CD4-positive, alpha-beta T cell treated with Interleukin-17A for 1 hour (primary cell): ENCODE results near the gene CANT1.
A peak's percentile ranks its signal among the peaks of the same experiment; 100 is the strongest.

Experiments
- DNase-seq: peaks from one replicate; pipeline ENCODE4 v3.0.0-alpha.2; 2020

CANT1 gene

DNA sequence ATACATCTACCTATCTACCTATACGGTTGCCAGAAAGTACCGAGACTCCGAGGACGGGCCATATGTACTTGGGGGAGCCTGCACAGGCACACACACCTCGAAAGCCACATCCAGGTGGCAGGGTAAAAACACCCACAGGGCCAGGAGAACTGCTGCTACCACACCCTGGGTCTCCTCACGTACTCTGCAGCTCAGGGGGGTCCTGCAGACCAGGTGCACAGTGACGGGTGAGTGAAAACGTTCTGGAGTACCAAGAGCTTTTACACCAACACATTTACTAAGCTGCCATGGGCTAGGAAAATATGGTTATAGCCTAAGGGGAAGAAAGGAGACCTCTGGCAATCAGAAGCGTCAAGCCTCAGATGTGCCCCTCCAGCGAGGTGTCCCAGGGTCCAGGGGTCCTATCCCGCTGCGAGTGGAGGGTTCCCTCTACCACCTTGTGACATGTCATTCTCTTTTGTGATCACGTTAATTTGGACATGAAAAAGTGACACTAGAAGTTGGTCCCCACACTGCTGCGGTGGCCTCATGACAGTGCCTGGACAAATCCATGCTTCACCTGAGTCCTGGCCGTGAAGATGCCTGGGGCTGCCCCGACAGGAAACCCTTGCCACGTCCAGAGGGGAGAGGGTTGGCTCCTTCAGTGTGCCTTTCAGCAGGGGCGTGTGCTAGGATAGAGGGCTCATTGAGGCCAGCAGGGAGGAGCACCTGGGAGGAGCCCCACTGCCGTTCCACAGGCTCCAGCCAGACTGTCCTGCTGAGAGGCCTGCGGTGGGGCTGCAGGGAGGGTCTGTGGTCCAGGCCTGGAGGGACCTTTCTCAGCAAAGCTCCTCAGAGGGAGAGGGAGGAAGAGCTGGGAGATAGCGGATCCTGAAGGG lies 1.8 kb downstream of the CANT1 start:
- no peak for DNase-seq

DNA sequence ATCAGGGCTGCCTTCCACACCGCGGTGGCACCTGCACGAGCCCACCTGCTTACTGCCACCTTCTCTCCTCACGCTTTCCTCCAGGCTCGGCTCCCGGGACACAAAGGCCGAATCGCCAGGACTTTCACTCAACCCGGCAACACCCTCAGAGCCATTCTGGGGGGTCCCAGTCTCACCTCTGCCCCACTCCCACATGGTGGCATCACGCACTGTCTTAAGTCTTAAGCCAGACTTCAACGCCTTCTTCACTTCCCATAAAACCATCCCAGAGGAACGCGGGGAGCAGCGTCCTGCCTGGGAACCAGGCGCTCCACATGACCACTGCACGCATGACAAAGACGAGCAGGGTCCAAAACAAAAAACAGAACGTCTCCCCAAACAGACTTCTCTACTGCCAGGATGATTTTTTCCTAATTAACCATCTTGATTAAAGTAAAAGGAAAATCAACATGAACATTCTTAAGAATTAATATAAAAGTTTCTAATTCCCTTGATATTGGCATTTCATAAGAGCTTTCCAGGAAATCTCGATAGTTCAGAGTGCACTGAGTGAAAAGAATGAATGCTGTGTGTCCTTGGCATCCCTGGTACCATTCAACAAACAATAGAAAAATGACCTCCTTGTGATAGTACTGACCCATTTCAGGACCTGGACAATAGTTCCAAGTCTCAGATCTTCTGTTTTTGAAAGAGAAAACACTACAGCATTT lies 2.6 kb downstream of the CANT1 start:
- no peak for DNase-seq

DNA sequence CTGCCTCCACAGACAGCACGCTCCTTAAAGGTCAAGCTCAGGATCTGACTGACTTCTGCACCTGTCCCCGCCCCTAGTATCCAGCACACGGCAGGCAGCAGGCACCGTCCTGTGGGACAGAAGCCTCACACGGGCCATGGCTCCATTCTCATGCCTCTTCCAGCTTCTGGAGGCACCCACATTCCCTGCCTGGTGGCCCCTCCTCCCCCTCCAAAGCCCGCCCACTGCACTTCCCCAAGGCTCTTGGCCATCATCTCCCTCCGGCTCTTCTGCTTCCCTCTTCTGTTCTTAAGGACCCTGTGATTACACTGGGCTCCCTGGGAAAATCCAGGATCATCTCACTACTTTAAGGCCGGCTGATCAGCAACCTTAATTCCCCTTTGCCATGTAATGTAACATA lies 3.5 kb downstream of the CANT1 start:
- no peak for DNase-seq

DNA sequence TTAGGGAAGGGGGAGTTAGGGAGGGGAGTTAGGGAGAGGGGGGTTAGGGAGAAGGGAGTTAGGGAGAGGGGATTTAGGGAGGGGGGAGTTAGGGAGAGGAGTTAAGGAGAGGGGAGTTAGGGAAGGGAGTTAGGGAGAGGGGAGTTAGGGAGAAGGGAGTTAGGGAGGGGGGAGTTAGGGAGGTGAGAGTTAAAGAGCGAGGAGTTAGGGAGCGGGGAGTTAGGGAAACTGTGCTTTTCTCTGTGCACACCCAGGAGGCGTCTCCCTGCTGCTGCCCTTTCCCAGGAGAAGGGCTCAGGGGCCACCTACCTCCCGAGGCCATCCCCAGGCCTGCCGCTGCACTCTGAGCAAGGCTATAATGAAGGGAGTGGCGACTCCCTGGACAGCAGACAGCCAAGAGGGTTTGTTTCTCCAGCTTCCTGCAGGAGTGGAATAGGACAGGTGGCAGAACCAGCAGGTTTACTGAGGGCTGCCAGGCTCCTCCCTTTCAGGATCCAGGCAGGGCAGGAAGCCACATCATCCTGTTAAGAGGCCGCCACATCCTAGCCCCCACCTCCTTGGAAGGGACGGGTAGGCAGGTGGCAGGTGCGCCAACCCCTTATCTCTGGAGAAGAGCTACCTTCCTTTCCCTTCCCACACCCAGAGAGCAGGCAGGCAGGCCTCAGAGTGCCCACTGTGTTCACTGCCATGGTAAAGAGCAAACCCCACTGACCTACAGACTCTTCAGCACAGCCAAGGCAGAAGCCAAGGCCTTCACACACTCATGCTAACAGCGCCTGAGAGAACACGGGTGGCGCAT lies 4.3 kb downstream of the CANT1 start:
- DNase-seq = peak; percentile 10

DNA sequence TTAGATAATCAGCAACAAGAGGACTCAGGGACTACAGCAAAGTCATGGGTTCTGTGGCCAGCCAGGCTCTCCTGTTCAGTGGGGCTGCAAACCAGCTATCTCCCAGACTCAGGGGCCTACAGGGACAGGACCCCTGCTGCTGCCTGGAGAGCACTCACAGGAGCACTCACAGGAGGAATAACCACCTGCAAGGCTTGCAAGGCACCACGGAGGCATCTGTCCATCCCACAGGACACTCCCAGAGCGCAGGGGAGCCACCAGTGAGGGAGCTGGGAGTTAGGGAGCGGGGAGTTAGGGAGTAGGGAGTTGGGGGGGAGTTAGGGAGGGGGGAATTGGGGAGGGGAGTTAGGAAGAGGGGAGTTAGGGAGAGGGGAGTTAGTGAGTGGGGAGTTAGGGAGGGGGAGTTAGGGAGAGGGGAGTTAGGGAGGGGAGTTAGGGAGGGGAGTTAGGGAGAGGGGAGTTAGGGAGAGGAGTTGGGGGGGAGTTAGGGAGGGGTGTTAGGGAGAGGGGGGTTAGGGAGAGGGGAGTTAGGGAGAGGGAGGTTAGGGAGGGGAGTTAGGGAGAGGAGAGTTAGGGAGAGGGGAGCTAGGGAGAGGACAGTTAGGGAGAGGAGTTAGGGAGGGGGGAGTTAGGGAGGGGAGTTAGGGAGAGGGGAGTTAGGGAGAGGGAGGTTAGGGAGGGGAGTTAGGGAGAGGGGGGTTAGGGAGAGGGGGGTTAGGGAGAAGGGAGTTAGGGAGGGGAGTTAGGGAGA lies 5.7 kb downstream of the CANT1 start:
- no peak for DNase-seq

DNA sequence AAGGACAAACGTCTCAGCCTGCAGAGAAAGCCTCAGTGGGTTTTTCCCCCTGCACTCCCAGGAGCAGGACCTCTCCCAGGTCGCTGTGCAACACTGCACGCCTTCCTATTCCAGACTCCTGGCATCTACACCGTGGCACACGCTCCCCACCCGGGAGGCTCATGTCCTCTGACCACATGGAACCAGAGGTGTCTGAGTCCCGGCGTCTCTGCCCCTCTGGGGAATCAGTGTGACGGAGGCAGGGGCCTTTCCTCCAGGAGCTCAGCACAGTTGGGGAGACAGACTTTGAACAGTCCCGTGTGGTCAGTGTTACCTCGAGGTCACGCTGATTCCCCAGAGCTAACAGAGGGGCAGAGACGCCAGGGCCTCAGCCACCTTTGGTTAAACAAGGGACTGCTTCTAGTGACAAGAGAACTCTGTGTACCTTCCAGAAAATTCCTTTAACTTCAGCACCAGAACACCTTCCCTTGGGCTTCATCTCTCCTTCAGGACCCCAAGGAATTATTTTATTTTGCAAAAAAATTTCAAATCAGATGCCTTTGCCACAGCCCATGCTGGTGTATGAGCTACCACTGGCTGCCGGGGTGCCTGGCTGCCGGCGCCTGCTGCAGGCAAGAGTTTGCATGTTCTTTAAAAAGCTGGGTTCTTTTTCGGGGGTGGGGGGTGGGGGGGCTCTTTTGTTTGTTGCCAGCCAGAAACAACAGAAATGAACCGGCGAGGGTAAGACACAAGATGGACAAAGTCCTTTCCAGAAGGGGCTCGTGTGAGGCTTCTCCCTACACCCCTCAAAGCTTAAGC lies 6.6 kb downstream of the CANT1 start:
- DNase-seq = no peak

DNA sequence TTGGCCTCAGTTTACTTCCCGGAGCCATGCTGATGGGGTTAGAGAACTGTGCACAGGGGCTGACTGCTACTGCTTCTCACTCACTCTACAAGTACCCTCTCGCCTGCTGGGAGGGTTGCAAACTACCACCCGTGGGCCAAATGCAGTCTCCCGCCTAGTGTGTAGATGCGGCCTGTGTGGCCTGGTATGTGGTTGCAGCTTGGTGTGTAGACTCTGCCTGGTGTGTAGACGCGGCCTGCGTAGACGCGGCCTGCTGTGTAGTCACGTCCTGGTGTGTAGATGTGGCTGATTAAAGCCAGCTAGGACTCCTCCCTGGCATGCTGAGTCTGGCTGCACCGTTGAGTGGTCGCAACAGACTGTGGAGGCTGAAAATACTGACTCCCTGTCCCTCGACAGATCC lies 7.3 kb downstream of the CANT1 start:
- DNase-seq = no peak

DNA sequence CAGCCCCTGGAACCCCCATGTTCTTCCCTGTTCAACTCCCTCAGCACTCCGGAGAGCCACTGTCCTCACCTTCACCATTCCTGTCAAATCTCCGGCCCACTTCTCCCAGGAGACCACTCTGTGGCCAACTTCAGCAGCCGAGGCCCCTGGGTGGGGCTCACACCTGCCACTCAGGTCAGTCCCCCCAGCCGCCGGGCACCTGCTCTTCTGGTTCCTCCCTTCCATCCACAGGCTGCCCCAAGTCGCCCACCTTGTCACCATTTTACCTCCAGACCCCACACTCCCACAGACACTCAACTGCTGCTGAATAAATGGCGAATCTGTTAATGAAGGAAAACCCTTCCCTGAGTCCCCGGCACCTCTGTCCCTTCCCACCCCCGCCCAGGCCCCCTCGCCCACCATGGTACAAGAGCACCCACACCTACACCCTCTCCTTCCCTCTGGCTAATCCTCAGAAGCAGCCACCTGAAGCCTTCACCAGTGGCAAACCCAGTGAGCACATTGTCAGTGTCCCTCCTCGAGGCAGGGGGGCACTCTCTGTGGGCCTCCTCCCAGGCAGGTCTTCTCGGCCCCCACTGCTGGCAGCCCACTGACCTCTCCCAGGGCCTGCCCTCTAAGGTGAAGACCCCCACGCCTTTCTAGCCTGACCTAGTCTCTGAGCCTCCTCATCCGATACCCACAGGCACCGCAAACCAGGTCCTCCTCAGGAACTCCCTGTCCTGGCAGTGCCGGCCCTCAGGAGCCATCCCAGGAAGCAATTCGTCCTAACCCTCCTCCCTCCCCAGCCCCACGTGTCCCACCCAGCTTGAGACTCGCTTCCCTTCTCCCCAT lies 8.2 kb downstream of the CANT1 start:
- no peak for DNase-seq

DNA sequence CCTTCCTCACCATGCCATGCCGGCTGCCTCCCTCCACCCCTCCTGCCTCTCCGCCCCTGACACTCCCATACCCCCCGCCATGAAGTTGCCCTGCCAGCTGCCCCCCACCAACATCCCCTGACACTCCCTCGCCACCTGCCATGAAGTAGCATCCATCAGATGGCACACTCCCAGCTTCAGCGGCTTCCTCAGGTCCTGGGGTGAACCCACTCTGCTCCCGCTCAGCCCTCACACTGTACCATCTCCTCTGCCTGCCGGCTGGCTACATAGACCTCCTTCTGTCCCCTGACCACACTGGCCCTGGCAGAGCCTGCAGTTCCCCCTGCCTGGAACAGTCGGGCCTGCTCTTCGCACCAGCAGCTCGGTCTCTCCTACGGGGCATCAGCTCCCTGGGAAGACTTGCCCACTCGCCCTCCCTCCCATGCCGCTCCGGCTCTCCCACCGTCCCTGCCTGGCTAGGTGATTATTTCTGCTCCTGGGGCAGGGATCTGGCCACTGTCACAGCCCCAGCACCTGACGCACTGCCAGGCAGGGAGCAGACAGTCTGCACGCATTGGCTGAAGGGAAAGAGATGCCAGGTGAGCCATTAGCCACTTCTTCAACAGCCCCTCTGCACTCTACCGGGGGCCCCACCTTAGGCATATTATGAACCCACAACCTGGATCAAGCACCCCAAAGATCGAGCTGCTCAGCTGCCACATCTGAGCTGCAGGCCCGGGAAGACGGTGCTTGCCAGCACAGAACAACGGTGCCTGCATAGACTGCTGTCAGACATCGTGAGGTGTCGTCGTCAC lies 9.0 kb downstream of the CANT1 start:
- DNase-seq = no peak

DNA sequence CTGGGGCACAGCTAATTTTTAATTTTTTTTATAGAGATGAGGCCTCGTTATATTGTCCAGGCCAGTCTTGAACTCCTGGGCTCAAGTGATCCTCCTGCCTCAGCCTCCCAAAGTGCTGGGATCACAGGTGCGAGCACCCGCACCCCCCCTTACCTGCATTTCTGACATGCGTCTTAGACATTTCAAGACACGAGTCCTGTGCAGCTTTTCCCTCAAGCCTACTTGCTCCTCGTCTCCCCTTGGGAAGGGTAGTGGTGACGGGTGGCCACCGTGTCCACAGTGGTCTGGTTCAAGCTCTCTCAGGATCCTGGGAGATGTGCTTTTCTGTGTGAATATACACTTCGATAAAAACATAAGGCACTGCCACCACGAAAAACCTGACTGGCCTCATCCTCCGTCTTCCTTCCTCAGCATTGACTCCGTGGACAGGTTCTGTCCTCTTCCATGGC lies 9.6 kb downstream of the CANT1 start:
- DNase-seq = no peak

DNA sequence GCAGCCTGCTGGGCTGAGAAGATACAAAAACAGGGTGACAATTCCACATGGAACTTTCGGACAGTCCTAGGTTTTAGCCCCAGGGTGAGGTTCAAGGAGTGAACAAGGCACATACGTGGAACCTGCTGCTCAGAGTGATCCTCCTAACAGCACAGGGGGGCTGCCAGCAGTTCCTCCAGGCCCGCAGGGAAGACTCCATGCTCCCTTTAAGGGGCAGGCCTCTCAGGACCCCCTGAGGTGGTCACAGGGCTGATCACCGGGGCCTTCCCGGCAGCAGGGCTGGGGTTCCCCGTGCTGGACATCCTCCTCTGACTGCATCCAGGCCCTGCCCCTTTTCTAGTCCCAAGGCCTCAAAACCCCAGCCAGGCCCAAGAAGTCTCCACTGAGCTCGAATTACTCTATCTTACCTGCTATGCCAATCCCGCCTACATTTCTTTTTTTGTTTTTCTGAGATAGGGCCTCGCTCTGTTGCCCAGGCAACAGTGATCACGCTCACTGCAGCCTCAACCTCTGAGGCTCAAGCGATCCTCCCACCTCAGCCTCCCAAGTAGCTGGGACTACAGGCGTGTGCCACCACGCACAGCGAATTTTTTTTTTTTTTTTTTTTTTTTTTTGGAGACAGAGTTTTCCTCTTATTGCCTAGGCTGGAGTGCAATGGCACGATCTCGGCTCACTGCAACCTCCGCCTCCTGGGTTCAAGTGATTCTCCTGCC lies 10.4 kb downstream of the CANT1 start:
- DNase-seq = no peak

DNA sequence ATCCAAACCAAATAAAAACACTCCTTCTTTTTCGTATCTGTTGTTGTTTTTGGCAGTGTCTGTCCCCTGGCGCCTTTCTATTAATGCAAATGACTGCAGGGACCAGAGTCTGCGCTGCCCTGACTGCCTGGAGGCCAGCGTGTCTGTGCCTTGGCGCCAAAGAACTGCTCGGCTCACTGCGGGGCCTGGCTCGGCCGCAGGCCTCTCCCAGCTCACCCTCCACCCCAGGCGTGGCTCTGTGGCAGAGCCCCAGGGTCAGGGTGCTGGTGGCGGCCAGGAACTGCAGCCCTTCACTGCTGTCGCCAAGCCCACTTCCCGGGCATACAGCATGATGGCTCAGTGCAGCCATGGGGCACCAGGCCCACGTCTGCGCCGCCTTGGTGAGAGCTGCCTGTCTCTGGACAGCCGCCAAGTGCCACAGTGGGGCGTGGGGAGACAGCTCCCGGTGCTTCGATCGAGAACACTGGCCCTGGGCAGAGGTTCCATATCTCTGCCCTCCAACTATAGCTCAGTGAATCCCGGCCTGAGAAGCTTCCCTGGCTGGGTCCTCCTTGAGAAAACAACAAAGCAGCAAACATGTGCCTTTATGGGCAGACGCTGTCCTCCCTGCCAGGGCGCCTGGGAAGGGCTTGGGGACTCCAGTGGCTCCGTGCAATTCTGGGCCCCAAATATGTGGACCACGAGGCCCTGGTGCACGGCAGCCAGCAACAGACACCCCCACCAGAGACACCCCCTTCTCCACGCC lies 11.1 kb downstream of the CANT1 start:
- DNase-seq = no peak

DNA sequence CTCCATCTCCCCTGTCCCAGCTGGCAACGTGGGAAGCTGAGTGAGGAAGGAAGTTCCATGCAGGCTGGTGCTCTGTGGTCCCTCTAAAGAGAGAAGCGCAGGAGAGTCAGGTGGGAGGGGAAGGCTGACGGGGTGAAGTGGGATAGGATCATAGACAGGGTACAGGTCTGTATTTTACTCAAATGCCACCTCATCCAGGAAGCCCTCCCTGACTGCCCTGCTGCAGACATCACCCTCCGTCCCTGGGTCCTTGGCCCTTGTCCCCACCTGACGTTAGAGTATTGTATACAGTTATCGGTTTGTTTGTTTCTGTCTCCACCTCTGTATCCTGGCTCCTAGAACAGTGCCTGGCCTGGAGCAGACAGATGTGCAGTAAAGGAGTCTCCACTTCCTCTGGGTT lies 11.7 kb downstream of the CANT1 start:
- no peak for DNase-seq

DNA sequence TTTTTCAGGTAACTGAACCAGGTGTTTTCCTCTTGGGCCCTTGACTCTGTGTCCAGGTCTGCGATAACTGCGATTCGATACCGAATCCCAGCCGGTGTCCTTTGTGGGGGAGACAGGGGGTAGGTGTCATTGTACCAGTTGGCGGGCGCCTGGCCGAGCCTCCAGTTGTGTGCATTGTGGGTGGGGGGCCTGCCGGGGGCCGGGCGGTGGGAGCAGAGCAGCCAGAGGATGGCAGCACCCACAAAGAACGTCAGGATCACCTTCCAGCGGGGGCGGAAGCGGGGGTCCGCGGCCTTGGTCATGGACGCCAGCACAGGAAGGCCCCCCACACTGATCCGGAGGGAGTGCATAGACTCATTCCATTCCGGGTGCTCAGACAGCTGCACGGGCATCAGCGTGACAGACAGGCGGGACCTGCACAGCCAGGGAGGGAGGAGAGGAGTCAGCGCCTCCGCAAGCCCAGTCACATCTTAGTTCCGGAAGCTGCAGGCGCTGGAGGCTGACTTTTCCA lies 12.3 kb downstream of the CANT1 start:
- no peak for DNase-seq

DNA sequence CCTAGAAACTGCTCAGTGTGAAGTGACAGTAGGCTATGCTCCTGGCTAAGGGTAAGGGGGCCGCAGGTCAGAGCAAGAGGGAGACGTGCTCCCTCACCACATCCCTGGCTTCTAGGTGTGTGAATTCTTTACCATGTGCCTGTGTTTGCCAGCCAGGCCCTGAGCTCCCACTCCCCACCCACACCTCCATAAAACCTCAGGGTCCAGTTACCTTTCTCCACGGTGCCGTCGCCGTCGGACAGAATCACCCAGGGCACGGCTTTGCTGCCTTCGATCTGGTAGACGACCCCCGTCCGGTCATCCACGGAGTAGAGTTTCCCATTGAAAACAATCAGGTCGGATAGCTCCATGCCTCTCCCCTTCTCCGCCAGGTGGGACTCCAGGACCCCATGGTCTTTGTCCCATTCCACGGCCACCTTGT lies 12.8 kb downstream of the CANT1 start:
- no peak for DNase-seq

DNA sequence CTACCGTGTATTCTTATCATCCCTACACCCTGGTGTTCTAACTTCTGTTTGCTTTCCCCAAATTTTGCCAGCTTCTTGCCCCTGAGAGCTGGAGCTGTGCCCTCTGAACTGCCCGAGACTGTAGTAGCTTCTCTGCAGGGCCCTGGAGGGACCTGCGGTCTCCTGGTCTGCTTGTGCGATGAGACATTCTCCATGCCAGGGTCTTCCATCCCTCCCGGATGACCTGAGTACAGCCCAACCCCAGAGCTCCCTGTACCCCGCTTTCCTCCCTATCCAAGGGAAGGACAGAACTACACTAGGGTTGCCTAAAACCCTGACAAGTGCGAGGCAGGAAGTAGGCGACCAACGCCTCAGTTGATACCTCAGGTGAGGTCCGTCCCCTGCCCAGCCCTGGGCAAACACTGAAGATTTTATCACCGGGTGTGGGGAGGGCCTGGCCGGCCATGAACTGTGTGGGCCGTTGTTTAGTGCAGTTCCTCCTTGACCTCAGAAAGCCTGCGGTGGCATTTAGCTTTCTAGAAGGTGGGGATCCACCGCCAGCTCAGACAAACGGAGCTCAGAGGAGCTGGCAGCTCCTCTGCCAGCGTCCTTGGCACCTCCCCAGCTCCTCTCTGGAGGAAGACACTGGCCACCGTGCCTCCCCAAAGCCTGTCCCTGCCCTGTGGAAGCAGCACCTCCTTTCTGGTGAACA lies 13.7 kb downstream of the CANT1 start:
- DNase-seq = no peak

DNA sequence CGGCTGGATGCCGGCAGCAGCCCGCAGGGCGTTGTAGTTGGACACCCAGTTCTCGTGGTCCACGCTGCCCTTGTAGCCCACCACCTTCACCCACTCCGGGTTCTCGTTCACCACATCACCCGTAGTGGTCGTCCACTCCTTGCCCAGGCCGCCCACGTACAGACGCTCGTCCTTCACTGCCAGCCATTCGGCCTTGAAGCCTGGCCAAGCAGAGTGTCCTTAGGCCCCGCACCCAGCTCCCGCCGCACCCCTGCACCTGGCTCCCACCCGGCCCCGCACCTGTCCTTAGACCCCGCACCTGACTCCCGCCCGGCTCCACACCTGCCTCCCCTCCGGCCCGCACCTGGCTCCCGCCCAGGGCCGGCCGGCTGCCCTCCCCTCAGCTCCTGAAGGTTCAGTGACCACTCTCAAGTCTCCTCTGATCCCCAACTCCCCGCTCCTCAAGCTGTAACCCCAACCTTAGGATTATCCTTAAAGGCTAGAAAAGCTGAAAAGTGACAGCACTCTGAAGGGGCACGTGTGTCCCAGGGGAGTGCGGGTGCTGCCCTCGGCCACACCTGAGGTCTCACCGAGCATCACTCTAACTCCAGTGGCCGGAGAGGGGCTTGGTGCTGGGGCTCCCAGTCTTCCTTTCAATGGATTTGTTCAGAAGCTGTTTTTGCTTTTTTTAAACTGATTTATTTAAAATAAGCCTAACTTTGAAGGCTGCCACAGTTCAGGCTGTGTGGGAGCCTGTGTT lies 14.4 kb downstream of the CANT1 start:
- DNase-seq = no peak
